Medulla oblongata (tissue), 1 donor: ENCODE data around the gene ACP3.
"Not testable (repeated sequence)": the region's sequence is repeated elsewhere in the genome, so short reads cannot be mapped to it uniquely, and the experiment has no call there.

Source experiments
- DNase-seq: peaks from one replicate; pipeline ENCODE4 v3.0.0-alpha.2; 2015; ENCODE audit errors: extremely low spot score

Gene ACP3

GRCh38 chr3:132317229-132317948 lies at the start of gene ACP3:
ACP3 (plus strand) TSS chr3:132317407; CDS start chr3:132317457, 50 bp downstream.
- peak; percentile 73 for DNase-seq

GRCh38 chr3:132268956-132269355 lies 48.3 kb upstream of the ACP3 start:
- DNase-seq, result no peak

GRCh38 chr3:132273036-132273435 lies 44.2 kb upstream of the ACP3 start:
- no peak for DNase-seq

- DNase-seq, result no peak
Observed at GRCh38 chr3:132276228-132276906, 40.8 kb upstream of the ACP3 start.

- no peak for DNase-seq
Observed at GRCh38 chr3:132279030-132279429, 38.2 kb upstream of the ACP3 start.

- peak; percentile 84 for DNase-seq
Observed at GRCh38 chr3:132283440-132283839, 33.8 kb upstream of the ACP3 start.

GRCh38 chr3:132283916-132284405 lies 33.2 kb upstream of the ACP3 start:
- DNase-seq, result no peak

GRCh38 chr3:132284781-132285619 lies 32.2 kb upstream of the ACP3 start:
- DNase-seq, result no peak

- no peak for DNase-seq
Observed at GRCh38 chr3:132285620-132285945, 31.6 kb upstream of the ACP3 start.

- no peak for DNase-seq
Observed at GRCh38 chr3:132286035-132286434, 31.2 kb upstream of the ACP3 start.

- no peak for DNase-seq
Observed at GRCh38 chr3:132288357-132288756, 28.9 kb upstream of the ACP3 start.

GRCh38 chr3:132289316-132289715 lies 27.9 kb upstream of the ACP3 start:
- no peak for DNase-seq

- DNase-seq, result peak; percentile 19
Observed at GRCh38 chr3:132290833-132291232, 26.4 kb upstream of the ACP3 start.

- no peak for DNase-seq
Observed at GRCh38 chr3:132292042-132292441, 25.2 kb upstream of the ACP3 start.

GRCh38 chr3:132293251-132293650 lies 24.0 kb upstream of the ACP3 start:
- no peak for DNase-seq

GRCh38 chr3:132294906-132295305 lies 22.3 kb upstream of the ACP3 start:
- DNase-seq, result no peak

- DNase-seq, result not testable (repeated sequence)
Observed at GRCh38 chr3:132303336-132304201, 13.6 kb upstream of the ACP3 start.

GRCh38 chr3:132304351-132304750 lies 12.9 kb upstream of the ACP3 start:
- not testable (repeated sequence) for DNase-seq

GRCh38 chr3:132310057-132310456 lies 7.2 kb upstream of the ACP3 start:
- not testable (repeated sequence) for DNase-seq

- DNase-seq, result no peak
Observed at GRCh38 chr3:132311316-132311715, 5.9 kb upstream of the ACP3 start.

- no peak for DNase-seq
Observed at GRCh38 chr3:132311841-132312240, 5.4 kb upstream of the ACP3 start.
